Fibroblast of skin of back (primary cell): ENCODE measurements around the gene PLXNB3.

Experiments
- DNase-seq: peaks from one replicate; pipeline ENCODE4 v3.0.0-alpha.2; 2013

PLXNB3 gene

GRCh38 chrX:153762626-153763173 lies 1.3 kb upstream of the PLXNB3 start:
- no peak for DNase-seq

GRCh38 chrX:153763298-153763932 lies 634 bp upstream of the PLXNB3 start:
- no peak for DNase-seq

GRCh38 chrX:153764786-153765137 lies 713 bp downstream of the PLXNB3 start:
- DNase-seq, result no peak

GRCh38 chrX:153765138-153766079 lies 1.4 kb downstream of the PLXNB3 start:
- DNase-seq, result no peak

GRCh38 chrX:153766098-153766817 lies 2.2 kb downstream of the PLXNB3 start:
- DNase-seq, result peak; percentile 75

GRCh38 chrX:153766871-153767673 lies 3.0 kb downstream of the PLXNB3 start:
- DNase-seq, result no peak

- DNase-seq, result no peak
These were observed 3.6 kb downstream of the PLXNB3 start for GRCh38 chrX:153767674-153768055.

GRCh38 chrX:153768311-153769157 lies 4.5 kb downstream of the PLXNB3 start:
- DNase-seq, result no peak

GRCh38 chrX:153769158-153769864 lies 5.3 kb downstream of the PLXNB3 start:
- no peak for DNase-seq

GRCh38 chrX:153769865-153770600 lies 6.0 kb downstream of the PLXNB3 start:
- no peak for DNase-seq

GRCh38 chrX:153770601-153771414 lies 6.8 kb downstream of the PLXNB3 start:
- DNase-seq, result no peak

- DNase-seq, result no peak
These were observed 7.6 kb downstream of the PLXNB3 start for GRCh38 chrX:153771415-153772315.

GRCh38 chrX:153772316-153773217 lies 8.5 kb downstream of the PLXNB3 start:
- no peak for DNase-seq

- DNase-seq, result no peak
These were observed 9.2 kb downstream of the PLXNB3 start for GRCh38 chrX:153773218-153773611.

GRCh38 chrX:153773741-153774575 lies 9.9 kb downstream of the PLXNB3 start:
- no peak for DNase-seq
